Measurements from ENCODE around the gene MIEN1.
"Not testable (repeated sequence)": the region's sequence is repeated elsewhere in the genome, so short reads cannot be mapped to it uniquely, and the experiment has no call there.

The MIEN1 gene

DNA sequence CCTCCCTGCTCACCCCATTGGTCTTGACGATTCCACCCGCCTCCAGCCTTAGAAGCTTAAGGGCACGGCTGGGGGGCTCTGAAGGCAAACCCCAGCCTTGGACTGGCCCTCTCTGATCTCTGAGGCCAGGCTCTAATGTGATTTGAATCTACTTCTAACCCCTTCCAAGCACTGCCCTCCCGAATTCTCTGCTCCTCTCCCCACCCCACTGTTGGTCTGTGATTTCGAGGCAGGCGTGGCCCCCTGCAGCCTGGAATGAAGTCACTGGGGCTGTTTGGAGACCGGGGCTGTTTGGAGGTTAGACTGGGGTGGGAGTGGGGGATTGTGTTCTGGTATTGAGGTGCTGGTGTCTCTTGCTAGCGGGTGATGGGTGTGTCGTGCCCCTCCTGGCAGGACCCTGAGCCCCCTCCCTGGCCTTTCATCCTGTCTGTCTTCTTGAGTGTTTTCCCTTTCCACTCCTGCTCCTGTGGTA, 9.6 kb upstream of the MIEN1 start:
- DNase-seq (ENCODE audit: low read depth), result no peak

- DNase-seq (ENCODE audit: low read depth), result no peak
Measured at GRCh38 chr17:39738983-39739884, 8.9 kb upstream of the MIEN1 start.

GRCh38 chr17:39738568-39738901, 8.2 kb upstream of the MIEN1 start:
- no peak for DNase-seq (ENCODE audit: low read depth)

DNA sequence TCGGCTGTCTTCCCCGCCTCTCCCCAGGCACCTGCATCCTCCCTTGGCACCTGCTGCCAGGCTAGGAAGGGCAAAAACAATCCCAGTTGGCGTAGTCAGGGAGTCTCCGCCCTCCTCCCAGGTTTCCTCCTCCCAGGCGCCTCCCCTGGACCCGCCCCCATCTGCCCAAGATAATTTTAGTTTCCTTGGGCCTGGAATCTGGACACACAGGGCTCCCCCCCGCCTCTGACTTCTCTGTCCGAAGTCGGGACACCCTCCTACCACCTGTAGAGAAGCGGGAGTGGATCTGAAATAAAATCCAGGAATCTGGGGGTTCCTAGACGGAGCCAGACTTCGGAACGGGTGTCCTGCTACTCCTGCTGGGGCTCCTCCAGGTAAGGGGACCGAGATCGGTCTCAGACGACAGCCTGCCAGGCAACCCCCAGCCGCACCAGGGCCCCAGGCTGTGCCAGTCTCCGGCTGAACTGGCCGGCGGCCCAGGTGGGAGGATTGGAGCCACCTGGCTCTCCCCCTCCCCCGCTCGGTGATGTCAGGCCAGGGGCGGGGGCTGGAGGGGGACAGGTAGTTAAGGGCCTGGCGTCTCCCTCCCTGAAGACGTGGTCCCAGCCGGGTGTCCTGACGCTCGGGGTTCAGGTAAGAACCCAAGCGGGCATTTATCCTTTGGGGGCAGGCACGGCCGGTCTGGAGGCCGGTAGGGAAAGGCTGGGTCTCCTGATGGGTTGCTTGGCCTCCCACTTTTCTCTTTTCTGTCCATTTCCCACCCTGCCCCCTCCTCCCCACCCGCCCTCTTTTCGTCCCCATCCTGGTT, 7.6 kb upstream of the MIEN1 start, which contains the start of gene GRB7:
GRB7 (plus strand) TSS at position 179 of the 808 bp plus-strand sequence. CDS start 4,364 bp downstream, outside the sequence.
- DNase-seq (ENCODE audit: low read depth), result no peak

- no peak for DNase-seq (ENCODE audit: low read depth)
Measured at GRCh38 chr17:39737206-39737759, 7.0 kb upstream of the MIEN1 start.

GRCh38 chr17:39736319-39737165, 6.2 kb upstream of the MIEN1 start:
- DNase-seq (ENCODE audit: low read depth), result no peak

- no peak for DNase-seq (ENCODE audit: low read depth)
Measured at GRCh38 chr17:39735882-39736281, 5.5 kb upstream of the MIEN1 start.

DNA sequence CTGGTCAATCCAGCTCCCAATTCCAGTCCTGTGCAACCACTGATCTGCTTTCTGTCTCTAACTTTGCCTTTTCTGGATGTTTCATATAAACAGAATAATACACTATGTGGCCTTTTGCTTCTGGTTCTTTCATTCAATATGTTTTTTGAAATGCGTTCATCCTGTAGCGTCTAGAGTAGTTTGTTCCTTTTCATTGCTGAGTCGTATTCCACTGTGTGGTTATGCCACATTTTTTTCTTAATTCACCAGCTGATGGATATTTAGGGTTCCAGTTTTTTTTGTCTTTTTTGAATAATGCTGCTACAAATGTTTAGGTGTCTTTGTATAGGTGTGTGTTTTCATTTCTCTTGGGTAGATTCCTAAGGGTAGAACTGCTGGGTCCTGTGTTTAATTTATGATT, 2.3 kb upstream of the MIEN1 start:
- no peak for DNase-seq (ENCODE audit: low read depth)

GRCh38 chr17:39729280-39729851, 966 bp downstream of the MIEN1 start:
- DNase-seq (ENCODE audit: low read depth), result no peak

- DNase-seq (ENCODE audit: low read depth), result no peak
Measured at GRCh38 chr17:39727556-39727955, 2.8 kb downstream of the MIEN1 start.

DNA sequence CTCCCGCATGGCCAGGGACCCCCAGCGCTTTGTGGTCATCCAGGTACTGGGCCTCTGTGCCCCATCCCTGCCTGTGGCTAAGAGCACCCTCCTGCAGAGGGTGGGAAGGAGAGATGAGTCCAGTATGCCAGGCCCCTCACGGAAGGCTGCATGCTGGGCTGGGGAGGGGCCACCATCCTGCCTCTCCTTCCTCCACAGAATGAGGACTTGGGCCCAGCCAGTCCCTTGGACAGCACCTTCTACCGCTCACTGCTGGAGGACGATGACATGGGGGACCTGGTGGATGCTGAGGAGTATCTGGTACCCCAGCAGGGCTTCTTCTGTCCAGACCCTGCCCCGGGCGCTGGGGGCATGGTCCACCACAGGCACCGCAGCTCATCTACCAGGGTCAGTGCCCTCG, 3.7 kb downstream of the MIEN1 start:
- no peak for DNase-seq (ENCODE audit: low read depth)

GRCh38 chr17:39725923-39726322, 4.4 kb downstream of the MIEN1 start:
- DNase-seq (ENCODE audit: low read depth), result not testable (repeated sequence)

GRCh38 chr17:39724731-39725130, 5.6 kb downstream of the MIEN1 start:
- no peak for DNase-seq (ENCODE audit: low read depth)

- DNase-seq (ENCODE audit: low read depth), result no peak
Measured at GRCh38 chr17:39722965-39723848, 7.1 kb downstream of the MIEN1 start.

- DNase-seq (ENCODE audit: low read depth), result no peak
Measured at GRCh38 chr17:39722104-39722503, 8.2 kb downstream of the MIEN1 start.

DNA sequence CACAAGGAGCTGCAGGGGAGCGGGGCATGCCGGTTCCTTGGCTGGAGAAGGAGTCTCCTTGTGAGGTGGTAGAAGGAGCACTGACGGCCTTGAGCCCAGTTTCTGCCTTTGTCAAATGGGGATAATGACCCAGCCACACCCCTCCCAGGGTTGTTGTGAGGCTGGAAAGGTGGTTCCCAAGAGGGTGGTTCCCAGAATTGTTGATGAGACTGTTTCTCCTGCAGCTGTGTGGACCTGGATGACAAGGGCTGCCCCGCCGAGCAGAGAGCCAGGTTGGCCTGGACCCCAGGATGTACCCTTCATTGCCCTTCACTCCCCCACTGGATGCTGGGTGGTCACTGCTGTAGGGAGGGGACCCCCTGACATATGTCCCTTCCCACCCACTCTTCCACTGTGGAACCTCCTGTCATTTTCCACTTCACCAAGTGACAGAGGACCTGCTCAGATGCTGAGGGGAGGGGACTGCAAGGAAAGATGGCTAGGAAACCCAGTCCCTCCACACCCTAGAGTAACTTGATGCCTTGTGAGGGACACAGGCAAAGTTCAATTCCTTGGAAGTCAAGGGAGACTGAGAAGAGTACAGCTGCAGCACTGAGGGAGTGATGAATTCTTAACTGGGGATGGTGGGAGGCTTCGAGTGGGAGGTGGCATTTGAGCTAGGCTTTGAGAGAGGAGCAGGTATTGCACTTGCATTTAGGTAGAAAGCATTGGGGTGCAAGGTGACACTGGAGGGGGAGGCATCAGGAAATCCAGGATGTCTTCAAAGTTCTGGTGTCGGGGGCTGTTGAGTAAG, 10.6 kb downstream of the MIEN1 start:
- DNase-seq (ENCODE audit: low read depth), result no peak

DNA sequence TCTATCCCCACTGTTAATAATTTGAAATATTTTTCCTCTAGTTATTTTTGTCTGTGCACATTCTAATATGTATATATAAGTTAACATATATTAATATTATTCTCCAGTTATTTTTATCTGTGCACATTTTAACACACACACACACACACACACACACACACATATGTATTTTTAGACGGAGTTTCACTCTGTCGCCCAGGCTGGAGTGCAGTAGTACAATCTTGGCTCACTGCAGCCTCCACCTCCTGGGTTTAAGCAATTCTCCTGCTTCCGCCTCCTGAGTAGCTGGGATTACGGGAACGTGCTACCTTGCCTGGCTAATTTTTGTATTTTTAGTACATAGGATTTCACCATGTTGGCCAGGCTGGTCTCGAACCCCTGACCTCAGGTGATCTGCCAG, 12.7 kb downstream of the MIEN1 start:
- no peak for DNase-seq (ENCODE audit: low read depth)

DNA sequence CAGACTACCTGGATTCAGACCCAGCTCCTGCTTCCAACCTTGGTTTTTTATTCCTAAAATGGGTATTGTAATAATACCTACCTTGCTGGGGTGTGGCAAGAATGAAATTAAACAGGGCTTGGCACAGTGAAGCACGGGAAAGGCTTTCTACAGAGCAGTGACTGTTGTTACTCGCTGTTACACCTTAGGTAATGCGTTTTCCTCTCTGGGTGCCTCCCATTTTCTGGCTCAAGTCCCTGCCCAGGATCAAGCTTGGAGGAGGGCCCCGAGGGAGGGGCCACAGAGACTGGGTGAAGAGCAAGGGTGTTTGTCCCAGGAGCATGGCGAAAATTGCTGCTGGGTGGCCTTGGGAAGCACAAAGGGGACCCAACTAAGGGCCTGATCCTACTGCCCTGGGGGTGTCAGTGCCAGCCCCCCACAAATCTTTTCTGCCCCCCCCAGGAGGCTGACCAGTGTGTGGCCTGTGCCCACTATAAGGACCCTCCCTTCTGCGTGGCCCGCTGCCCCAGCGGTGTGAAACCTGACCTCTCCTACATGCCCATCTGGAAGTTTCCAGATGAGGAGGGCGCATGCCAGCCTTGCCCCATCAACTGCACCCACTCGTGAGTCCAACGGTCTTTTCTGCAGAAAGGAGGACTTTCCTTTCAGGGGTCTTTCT, 13.3 kb downstream of the MIEN1 start:
- DNase-seq (ENCODE audit: low read depth), result no peak

Data from fibroblast of the conjunctiva (primary cell).